ENCODE data around the gene CACNA2D3. TPM values are rescaled to one million over a fixed set of nuclear protein-coding genes. Genes with fewer than 3 reads are reported as not detected.

The CACNA2D3 gene
- total and polyA plus RNA-seq, 2 experiments from 2014 or later, result 1.1 to 2.5 TPM

DNA sequence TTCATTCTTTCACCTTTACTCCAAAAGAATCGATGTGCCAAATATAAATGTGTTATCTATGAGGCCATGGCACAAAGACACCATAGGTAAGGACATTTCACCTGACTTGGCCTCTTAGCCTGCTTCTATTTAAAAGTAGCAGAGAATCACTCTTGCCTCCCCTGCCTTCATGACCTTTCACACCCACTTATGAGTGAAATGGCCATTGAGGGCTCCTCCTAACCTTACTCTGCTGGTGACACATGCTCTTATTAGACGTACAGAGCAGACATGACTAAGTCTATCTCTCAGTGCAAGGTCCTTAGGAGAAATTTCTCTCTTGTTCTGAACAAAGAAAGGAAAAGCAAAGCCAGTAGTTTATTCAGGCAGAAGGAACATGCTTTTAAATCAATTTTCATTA lies 654.8 kb downstream of the CACNA2D3 start:
- no peaks in the 10 kb centered on the region for H3K36me3 ChIP-seq (replicated peaks; ENCODE audit: insufficient read depth, low read depth)
- no peaks in the 10 kb centered on the region for H3K79me2 ChIP-seq
- H2AFZ ChIP-seq, result no peak overlapping the region
- no peak overlapping the region for H3K27ac ChIP-seq
- no peaks in the 10 kb centered on the region for H4K20me1 ChIP-seq (ENCODE audit: insufficient read depth, poor library complexity, severe bottlenecking)
- no peaks in the 10 kb centered on the region for H3K4me1 ChIP-seq (ENCODE audit: insufficient read depth)
- H3K4me2 ChIP-seq, result no peak overlapping the region
- no peak overlapping the region for H3K4me3 ChIP-seq
- H3K27me3 ChIP-seq, result peaks cover 4% of the 10 kb centered on the region
- WGBS (ENCODE audit: low lambda C conversion rate, missing lambda C conversion rate), result 81% methylated on average over 2 of the region's 2 CpGs
- H3K9me2 ChIP-seq (replicated peaks; ENCODE audit: insufficient read depth), result no peaks in the 10 kb centered on the region
- no peak for DNase-seq (ENCODE audit: low spot score)
- no peaks in the 10 kb centered on the region for H3K9me3 ChIP-seq (ENCODE audit: low read depth)
- TF ChIP-seq EZH2 (IDR thresholded peaks at IDR 0.05; ENCODE audit: borderline replicate concordance), result no peak
- TF ChIP-seq, protein P1, sequence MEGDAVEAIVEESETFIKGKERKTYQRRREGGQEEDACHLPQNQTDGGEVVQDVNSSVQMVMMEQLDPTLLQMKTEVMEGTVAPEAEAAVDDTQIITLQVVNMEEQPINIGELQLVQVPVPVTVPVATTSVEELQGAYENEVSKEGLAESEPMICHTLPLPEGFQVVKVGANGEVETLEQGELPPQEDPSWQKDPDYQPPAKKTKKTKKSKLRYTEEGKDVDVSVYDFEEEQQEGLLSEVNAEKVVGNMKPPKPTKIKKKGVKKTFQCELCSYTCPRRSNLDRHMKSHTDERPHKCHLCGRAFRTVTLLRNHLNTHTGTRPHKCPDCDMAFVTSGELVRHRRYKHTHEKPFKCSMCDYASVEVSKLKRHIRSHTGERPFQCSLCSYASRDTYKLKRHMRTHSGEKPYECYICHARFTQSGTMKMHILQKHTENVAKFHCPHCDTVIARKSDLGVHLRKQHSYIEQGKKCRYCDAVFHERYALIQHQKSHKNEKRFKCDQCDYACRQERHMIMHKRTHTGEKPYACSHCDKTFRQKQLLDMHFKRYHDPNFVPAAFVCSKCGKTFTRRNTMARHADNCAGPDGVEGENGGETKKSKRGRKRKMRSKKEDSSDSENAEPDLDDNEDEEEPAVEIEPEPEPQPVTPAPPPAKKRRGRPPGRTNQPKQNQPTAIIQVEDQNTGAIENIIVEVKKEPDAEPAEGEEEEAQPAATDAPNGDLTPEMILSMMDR (IDR thresholded peaks at IDR 0.05; ENCODE audit: poor library complexity), result no peak
- no peak for TF ChIP-seq EZH2phosphoT487 (IDR thresholded peaks at IDR 0.05; ENCODE audit: low read depth, severe bottlenecking, unreplicated experiment)

- DNase-seq (ENCODE audit: low spot score), result no peak
- Histone ChIP-seq H3K27ac (no peak overlapping the region), H3K4me3 (no peak overlapping the region), H3K36me3 (replicated peaks; ENCODE audit: insufficient read depth, low read depth) (no peaks in the 10 kb centered on the region), H2AFZ (no peak overlapping the region), H3K79me2 (no peaks in the 10 kb centered on the region), H4K20me1 (ENCODE audit: insufficient read depth, poor library complexity, severe bottlenecking) (no peaks in the 10 kb centered on the region), H3K9me2 (replicated peaks; ENCODE audit: insufficient read depth) (no peaks in the 10 kb centered on the region), H3K4me2 (no peak overlapping the region), H3K9me3 (ENCODE audit: low read depth) (no peaks in the 10 kb centered on the region), H3K27me3 (peaks cover 4% of the 10 kb centered on the region), H3K4me1 (ENCODE audit: insufficient read depth) (no peaks in the 10 kb centered on the region)
- no peak for TF ChIP-seq EZH2 (IDR thresholded peaks at IDR 0.05; ENCODE audit: borderline replicate concordance)
- TF ChIP-seq, protein P1 (IDR thresholded peaks at IDR 0.05; ENCODE audit: poor library complexity), result no peak
- no peak for TF ChIP-seq EZH2phosphoT487 (IDR thresholded peaks at IDR 0.05; ENCODE audit: low read depth, severe bottlenecking, unreplicated experiment)
Measured at GRCh38 chr3:54780336-54780735, 658.0 kb downstream of the CACNA2D3 start.

- TF ChIP-seq EZH2phosphoT487 (IDR thresholded peaks at IDR 0.05; ENCODE audit: low read depth, severe bottlenecking, unreplicated experiment) (no peak), EZH2 (IDR thresholded peaks at IDR 0.05; ENCODE audit: borderline replicate concordance) (no peak)
- TF ChIP-seq, protein P1 (IDR thresholded peaks at IDR 0.05; ENCODE audit: poor library complexity), result no peak
- peaks cover 4% of the 10 kb centered on the region for H3K27me3 ChIP-seq
- no peak overlapping the region for H3K4me3 ChIP-seq
- no peaks in the 10 kb centered on the region for H3K36me3 ChIP-seq (replicated peaks; ENCODE audit: insufficient read depth, low read depth)
- H3K4me1 ChIP-seq (ENCODE audit: insufficient read depth), result no peaks in the 10 kb centered on the region
- WGBS (ENCODE audit: low lambda C conversion rate, missing lambda C conversion rate), result 63% methylated on average over 1 of the region's 1 CpG
- H3K4me2 ChIP-seq, result no peak overlapping the region
- no peaks in the 10 kb centered on the region for H3K9me2 ChIP-seq (replicated peaks; ENCODE audit: insufficient read depth)
- no peak for DNase-seq (ENCODE audit: low spot score)
- no peaks in the 10 kb centered on the region for H4K20me1 ChIP-seq (ENCODE audit: insufficient read depth, poor library complexity, severe bottlenecking)
- H3K9me3 ChIP-seq (ENCODE audit: low read depth), result no peaks in the 10 kb centered on the region
- no peak overlapping the region for H3K27ac ChIP-seq
- no peak overlapping the region for H2AFZ ChIP-seq
- no peaks in the 10 kb centered on the region for H3K79me2 ChIP-seq
Measured at GRCh38 chr3:54781728-54782127, 659.4 kb downstream of the CACNA2D3 start.

GRCh38 chr3:54783611-54784010 lies 661.3 kb downstream of the CACNA2D3 start:
- Histone ChIP-seq H3K27me3 (no peaks in the 10 kb centered on the region), H4K20me1 (ENCODE audit: insufficient read depth, poor library complexity, severe bottlenecking) (no peaks in the 10 kb centered on the region), H3K4me1 (ENCODE audit: insufficient read depth) (no peaks in the 10 kb centered on the region), H3K9me2 (replicated peaks; ENCODE audit: insufficient read depth) (no peaks in the 10 kb centered on the region), H3K4me3 (no peak overlapping the region), H2AFZ (no peak overlapping the region), H3K79me2 (no peaks in the 10 kb centered on the region), H3K9me3 (ENCODE audit: low read depth) (no peaks in the 10 kb centered on the region), H3K36me3 (replicated peaks; ENCODE audit: insufficient read depth, low read depth) (no peaks in the 10 kb centered on the region), H3K4me2 (no peak overlapping the region), H3K27ac (no peak overlapping the region)
- TF ChIP-seq EZH2 (IDR thresholded peaks at IDR 0.05; ENCODE audit: borderline replicate concordance) (no peak), EZH2phosphoT487 (IDR thresholded peaks at IDR 0.05; ENCODE audit: low read depth, severe bottlenecking, unreplicated experiment) (no peak)
- TF ChIP-seq, protein P1 (IDR thresholded peaks at IDR 0.05; ENCODE audit: poor library complexity), result no peak
- DNase-seq (ENCODE audit: low spot score), result no peak

Measured in hepatocyte (in vitro differentiated cells).